Endothelial cell of umbilical vein (primary cell): Measurements from ENCODE around the gene CAT.

ENCODE experiments used
- CTCF ChIP-seq, 2 donors: IDR thresholded peaks; 1 replicate in 1 of 2; 2 replicates in 1 of 2; pipeline ENCODE4 v1.5.1; 2011; ENCODE audit warnings: low read length in 2 of 2, mild to moderate bottlenecking in 2 of 2, moderate library complexity in 2 of 2, control low read depth in 1 of 2, inconsistent platforms in 1 of 2, low read depth in 1 of 2; ENCODE audit not compliant: insufficient read depth in 1 of 2; ENCODE audit errors: extremely low read depth in 1 of 2
- EZH2 ChIP-seq: IDR thresholded peaks from 2 replicates; pipeline ENCODE4 v1.6.1; 2012; ENCODE audit warnings: borderline replicate concordance, low read depth, mild to moderate bottlenecking, moderate library complexity, low read length, inconsistent platforms; ENCODE audit not compliant: severe bottlenecking
- FOS ChIP-seq: IDR thresholded peaks from 2 replicates; pipeline ENCODE4 v1.6.1; 2011; ENCODE audit warnings: mild to moderate bottlenecking, low read length, moderate library complexity, borderline replicate concordance; ENCODE audit not compliant: insufficient read depth
- JUN ChIP-seq: IDR thresholded peaks from 2 replicates; pipeline ENCODE4 v1.6.1; 2011; ENCODE audit warnings: borderline replicate concordance, low read depth; ENCODE audit not compliant: insufficient read length, insufficient read depth
- POLR2A ChIP-seq: IDR thresholded peaks from 2 replicates; pipeline ENCODE4 v1.6.1; 2012; ENCODE audit warnings: low read depth, mild to moderate bottlenecking, control low read depth, low read length

GRCh38 chr11:34417202-34417601, 21.5 kb upstream of the CAT start:
- no peak for TF ChIP-seq EZH2
- TF ChIP-seq FOS, result no peak
- TF ChIP-seq CTCF (IDR thresholded peaks at IDR 0.05; ENCODE audit: extremely low read depth in 1 of 2, insufficient read depth in 1 of 2, low read depth in 1 of 2, low read length in 2 of 2), result no peak
- TF ChIP-seq POLR2A, result no peak
- TF ChIP-seq JUN, result no peak
